ENCODE data around the gene TRANK1. TPM values are rescaled to one million over a fixed set of nuclear protein-coding genes. Genes with fewer than 3 reads are reported as not detected.

Gene TRANK1
- total RNA-seq, 2 donors from 2014 or later, result 9.4 to 17.4 TPM

DNA sequence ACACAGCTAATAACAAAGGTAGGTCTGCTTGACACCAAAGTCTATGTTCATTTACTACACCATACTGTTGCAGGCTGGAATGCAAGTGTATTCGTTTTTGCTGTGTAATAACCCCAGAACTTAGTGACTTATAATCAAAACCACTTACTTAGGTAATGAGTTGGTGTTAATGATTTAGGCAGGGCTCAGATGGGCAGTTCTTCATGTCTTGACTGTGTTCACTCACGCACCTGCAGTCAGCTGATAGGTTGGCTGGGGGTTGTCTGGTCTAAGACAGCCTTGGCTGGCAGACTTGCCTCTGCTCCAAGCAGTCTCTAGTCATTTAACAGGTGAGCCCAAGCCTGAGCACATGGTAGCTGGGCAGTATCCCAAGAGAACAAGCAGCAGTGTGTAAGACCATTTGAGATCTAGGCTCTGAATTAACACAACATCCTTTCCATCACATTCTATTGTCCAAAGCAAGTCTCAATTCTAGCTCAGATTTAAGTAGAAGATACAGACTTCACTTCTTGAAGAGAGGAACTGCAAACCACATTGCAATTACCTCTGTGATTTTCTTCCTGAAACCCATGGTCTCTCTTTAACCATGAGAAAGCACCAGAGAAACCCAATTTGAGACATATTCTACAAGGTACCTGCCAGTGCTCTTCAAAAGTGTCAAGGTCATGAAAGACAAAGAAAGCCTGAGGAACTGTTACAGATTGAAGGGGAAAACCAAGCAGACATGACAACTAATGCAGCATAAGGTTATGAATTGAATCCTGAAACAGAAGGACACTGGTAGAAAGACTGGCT is 167.2 kb downstream of the TRANK1 start:
- TF ChIP-seq, protein P1, sequence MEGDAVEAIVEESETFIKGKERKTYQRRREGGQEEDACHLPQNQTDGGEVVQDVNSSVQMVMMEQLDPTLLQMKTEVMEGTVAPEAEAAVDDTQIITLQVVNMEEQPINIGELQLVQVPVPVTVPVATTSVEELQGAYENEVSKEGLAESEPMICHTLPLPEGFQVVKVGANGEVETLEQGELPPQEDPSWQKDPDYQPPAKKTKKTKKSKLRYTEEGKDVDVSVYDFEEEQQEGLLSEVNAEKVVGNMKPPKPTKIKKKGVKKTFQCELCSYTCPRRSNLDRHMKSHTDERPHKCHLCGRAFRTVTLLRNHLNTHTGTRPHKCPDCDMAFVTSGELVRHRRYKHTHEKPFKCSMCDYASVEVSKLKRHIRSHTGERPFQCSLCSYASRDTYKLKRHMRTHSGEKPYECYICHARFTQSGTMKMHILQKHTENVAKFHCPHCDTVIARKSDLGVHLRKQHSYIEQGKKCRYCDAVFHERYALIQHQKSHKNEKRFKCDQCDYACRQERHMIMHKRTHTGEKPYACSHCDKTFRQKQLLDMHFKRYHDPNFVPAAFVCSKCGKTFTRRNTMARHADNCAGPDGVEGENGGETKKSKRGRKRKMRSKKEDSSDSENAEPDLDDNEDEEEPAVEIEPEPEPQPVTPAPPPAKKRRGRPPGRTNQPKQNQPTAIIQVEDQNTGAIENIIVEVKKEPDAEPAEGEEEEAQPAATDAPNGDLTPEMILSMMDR (IDR thresholded peaks at IDR 0.05), result no peak
- no peak for TF ChIP-seq POLR2AphosphoS5 (IDR thresholded peaks at IDR 0.05)
- TF ChIP-seq POLR2A (IDR thresholded peaks at IDR 0.05), result no peak
- H3K4me1 ChIP-seq (replicated peaks), result no peaks in the 10 kb centered on the region
- H3K27ac ChIP-seq, result no peak overlapping the region
- H3K27me3 ChIP-seq (replicated peaks; ENCODE audit: insufficient read depth), result no peaks in the 10 kb centered on the region
- no peak overlapping the region for H3K4me3 ChIP-seq
- WGBS, result 79% methylated on average over 2 of the region's 2 CpGs
- no peak for DNase-seq (ENCODE audit: low spot score)
- H3K9me3 ChIP-seq, result no peaks in the 10 kb centered on the region
- intact Hi-C loops (cut with DNase I), result no loop called here
- H3K36me3 ChIP-seq, result no peaks in the 10 kb centered on the region

Small RNAs within 50 kb of the gene (small RNA-seq; reads per million reads assigned to genes)
- gene RNU6ATAC4P, result 0 reads per million in 2 donors

Other genes with a start within 250 kb of the TRANK1 start
- under 1 TPM in 1 of 2 donors, not detected in 1; 0.80 TPM for gene DCLK3, start 180.5 kb downstream of the TRANK1 start, total RNA-seq
- gene EPM2AIP1, start 48.1 kb upstream of the TRANK1 start, total RNA-seq, result 10 to 100 TPM; 13.8 to 14.2 TPM
- 10 to 100 TPM; 49.5 to 50.3 TPM for gene MLH1, start 48.5 kb upstream of the TRANK1 start, total RNA-seq
- gene LRRFIP2, start 229.5 kb upstream of the TRANK1 start, total RNA-seq, result 100 to 1,000 TPM; 102 to 134 TPM

All from prostate gland (tissue), 2 donors.